ENCODE measurements around the gene ADORA2B. TPM values are rescaled to one million over a fixed set of nuclear protein-coding genes. Genes with fewer than 3 reads are reported as not detected.
"Not testable (repeated sequence)": the region's sequence is repeated elsewhere in the genome, so short reads cannot be mapped to it uniquely, and the experiment has no call there.

ADORA2B gene
- total RNA-seq = not detected
- 1 to 10 TPM in 1 of 3 donors, under 1 TPM in 2; 0.23 to 2.2 (median 0.57) TPM for polyA plus RNA-seq
- 0 to 5.9 (median 1.5) reads per million in 6 experiments for total RNA-seq

GRCh38 chr17:15944759-15945526 lies at the start of gene ADORA2B:
Gene ADORA2B, plus strand, starts transcription at chr17:15945130. Its CDS starts 119 bp downstream, at chr17:15945249.
- Mint-ChIP-seq H3K27ac (peak within 1 kb of the TSS in 2 of 10 donors; percentile 66 to 82), H3K27me3 (peaks cover 17 to 36% (median 21%) of the 10 kb centered on the region in 5 donors), H3K36me3 (no peaks in the 10 kb centered on the region), H3K4me3 (peak within 1 kb of the TSS; percentile 77 to 95 (median 86)), H3K9me3 (peaks cover 0 to 2% (median 0%) of the 10 kb centered on the region in 9 donors), H3K4me1 (peaks cover 7 to 20% (median 11%) of the 10 kb centered on the region in 4 donors)
- POLR2A ChIA-PET = interaction anchor here (0.9 to 2.1 kb wide), 4 partner anchors 20 to 54 kb away, joined by 3 to 14 read pairs (median 4); partner anchors contain the start of genes TTC19 and ZSWIM7
- DNase-seq (peak in 6 of 10 donors; percentile 18 to 39 (median 29)), ATAC-seq (peak; percentile 70 to 79)

GRCh38 chr17:15896277-15896676 lies 48.7 kb upstream of the ADORA2B start:
- Mint-ChIP-seq H3K36me3 (peaks cover 0 to 2% (median 0%) of the 10 kb centered on the region in 3 donors), H3K27ac (peak overlapping the region in 8 of 10 donors; percentile 7 to 89 (median 76)), H3K4me3 (peak overlapping the region in 1 of 10 donors; percentile 39), H3K9me3 (peaks cover 0 to 2% (median 0%) of the 10 kb centered on the region in 9 donors), H3K27me3 (no peaks in the 10 kb centered on the region), H3K4me1 (peaks cover 12 to 24% (median 14%) of the 10 kb centered on the region in 4 donors)
- DNase-seq (no peak), ATAC-seq (no peak)
- POLR2A ChIA-PET = no interaction called here

- POLR2A ChIA-PET = no interaction called here
- H3K27me3 Mint-ChIP-seq = no peaks in the 10 kb centered on the region
Observed at GRCh38 chr17:15896834-15897233, 48.1 kb upstream of the ADORA2B start.

GRCh38 chr17:15899596-15899995 lies 45.3 kb upstream of the ADORA2B start:
- H3K36me3 Mint-ChIP-seq, H3K9me3 Mint-ChIP-seq, ATAC-seq, POLR2A ChIA-PET, H3K27me3 Mint-ChIP-seq, DNase-seq: not testable (repeated sequence)
- peak overlapping the region in 2 of 10 donors; percentile 21 to 65 for H3K27ac Mint-ChIP-seq
- H3K4me1 Mint-ChIP-seq = peaks cover 11 to 24% (median 14%) of the 10 kb centered on the region in 4 donors
- peak overlapping the region in 1 of 10 donors; percentile 43 for H3K4me3 Mint-ChIP-seq

More at GRCh38 chr17:15896834-15897233, 48.1 kb upstream of the ADORA2B start:
- peaks cover 0 to 2% (median 0%) of the 10 kb centered on the region in 3 donors for H3K36me3 Mint-ChIP-seq
- ATAC-seq = no peak
- DNase-seq = no peak
- peak overlapping the region in 9 of 10 donors; percentile 15 to 86 (median 75) for H3K4me3 Mint-ChIP-seq
- peaks cover 0 to 2% (median 0%) of the 10 kb centered on the region in 9 donors for H3K9me3 Mint-ChIP-seq
- peak overlapping the region in 7 of 10 donors; percentile 77 to 90 (median 87) for H3K27ac Mint-ChIP-seq
- peaks cover 12 to 24% (median 14%) of the 10 kb centered on the region in 4 donors for H3K4me1 Mint-ChIP-seq

- DNase-seq = no peak
- Mint-ChIP-seq H3K27me3 (no peaks in the 10 kb centered on the region), H3K9me3 (peaks cover 0 to 2% (median 0%) of the 10 kb centered on the region in 9 donors), H3K4me1 (peaks cover 11 to 23% (median 14%) of the 10 kb centered on the region in 4 donors), H3K27ac (no peak overlapping the region), H3K4me3 (no peak overlapping the region), H3K36me3 (no peaks in the 10 kb centered on the region)
- no peak for ATAC-seq
- POLR2A ChIA-PET = no interaction called here
Observed at GRCh38 chr17:15900871-15901270, 44.1 kb upstream of the ADORA2B start.

- H3K4me1 Mint-ChIP-seq, H3K9me3 Mint-ChIP-seq, POLR2A ChIA-PET: not testable (repeated sequence)
Observed at GRCh38 chr17:15905236-15905635, 39.7 kb upstream of the ADORA2B start.

GRCh38 chr17:15907290-15907689 lies 37.6 kb upstream of the ADORA2B start:
- no peaks in the 10 kb centered on the region for H3K27me3 Mint-ChIP-seq
- POLR2A ChIA-PET = no interaction called here
- H3K27ac Mint-ChIP-seq = no peak overlapping the region
- peaks cover 0 to 1% (median 0%) of the 10 kb centered on the region in 3 donors for H3K36me3 Mint-ChIP-seq
- DNase-seq (no peak), ATAC-seq (no peak)
- peaks cover 0 to 1% (median 0%) of the 10 kb centered on the region in 4 donors for H3K4me1 Mint-ChIP-seq
- no peaks in the 10 kb centered on the region for H3K9me3 Mint-ChIP-seq
- no peak overlapping the region for H3K4me3 Mint-ChIP-seq

More at GRCh38 chr17:15905236-15905635, 39.7 kb upstream of the ADORA2B start:
- not testable (repeated sequence) for H3K27me3 Mint-ChIP-seq, DNase-seq, H3K27ac Mint-ChIP-seq, H3K36me3 Mint-ChIP-seq, H3K4me3 Mint-ChIP-seq, ATAC-seq

- Mint-ChIP-seq H3K4me1 (no peaks in the 10 kb centered on the region), H3K9me3 (no peaks in the 10 kb centered on the region), H3K27me3 (no peaks in the 10 kb centered on the region), H3K36me3 (peaks cover 0 to 1% (median 0%) of the 10 kb centered on the region in 3 donors), H3K27ac (no peak overlapping the region), H3K4me3 (no peak overlapping the region)
- DNase-seq (no peak), ATAC-seq (no peak)
- POLR2A ChIA-PET = no interaction called here
Observed at GRCh38 chr17:15908378-15908777, 36.6 kb upstream of the ADORA2B start.

GRCh38 chr17:15909481-15909991 lies 35.4 kb upstream of the ADORA2B start:
- H3K4me1 Mint-ChIP-seq = no peaks in the 10 kb centered on the region
- POLR2A ChIA-PET = no interaction called here
- H3K27me3 Mint-ChIP-seq = no peaks in the 10 kb centered on the region
- no peak for DNase-seq
- no peak overlapping the region for H3K4me3 Mint-ChIP-seq
- no peaks in the 10 kb centered on the region for H3K9me3 Mint-ChIP-seq
- no peak overlapping the region for H3K27ac Mint-ChIP-seq
- H3K36me3 Mint-ChIP-seq = peaks cover 0 to 1% (median 0%) of the 10 kb centered on the region in 3 donors
- no peak for ATAC-seq

- Mint-ChIP-seq H3K36me3 (peaks cover 0 to 1% (median 0%) of the 10 kb centered on the region in 3 donors), H3K4me3 (no peak overlapping the region), H3K27ac (no peak overlapping the region), H3K27me3 (peaks cover 0 to under 1% (median 0%) of the 10 kb centered on the region in 5 donors), H3K4me1 (no peaks in the 10 kb centered on the region), H3K9me3 (no peaks in the 10 kb centered on the region)
- POLR2A ChIA-PET = no interaction called here
- no peak for DNase-seq
- ATAC-seq = no peak
Observed at GRCh38 chr17:15910791-15911190, 34.1 kb upstream of the ADORA2B start.

- DNase-seq, H3K9me3 Mint-ChIP-seq, H3K27me3 Mint-ChIP-seq, POLR2A ChIA-PET, H3K36me3 Mint-ChIP-seq, ATAC-seq, H3K27ac Mint-ChIP-seq, H3K4me3 Mint-ChIP-seq, H3K4me1 Mint-ChIP-seq: not testable (repeated sequence)
Observed at GRCh38 chr17:15911701-15912100, 33.2 kb upstream of the ADORA2B start.

GRCh38 chr17:15912416-15912955 lies 32.4 kb upstream of the ADORA2B start:
- peaks cover 0 to 12% (median 5%) of the 10 kb centered on the region in 5 donors for H3K27me3 Mint-ChIP-seq
- H3K4me1 Mint-ChIP-seq = no peaks in the 10 kb centered on the region
- H3K27ac Mint-ChIP-seq = no peak overlapping the region
- POLR2A ChIA-PET = no interaction called here
- no peak for DNase-seq
- no peaks in the 10 kb centered on the region for H3K9me3 Mint-ChIP-seq
- no peak for ATAC-seq
- H3K36me3 Mint-ChIP-seq = no peaks in the 10 kb centered on the region
- no peak overlapping the region for H3K4me3 Mint-ChIP-seq

GRCh38 chr17:15913826-15914225 lies 31.1 kb upstream of the ADORA2B start:
- Mint-ChIP-seq H3K27ac (no peak overlapping the region), H3K9me3 (no peaks in the 10 kb centered on the region), H3K36me3 (no peaks in the 10 kb centered on the region), H3K4me1 (peaks cover 0 to 2% (median 0%) of the 10 kb centered on the region in 4 donors), H3K4me3 (no peak overlapping the region), H3K27me3 (peaks cover 2 to 14% (median 8%) of the 10 kb centered on the region in 5 donors)
- ATAC-seq (no peak), DNase-seq (no peak)
- POLR2A ChIA-PET = no interaction called here
